PC-3 (cell line): ENCODE measurements around the gene RANBP2.

ENCODE experiments used
- CTCF ChIP-seq: fragments of 300-600 bp; sonication (generic); conservative IDR thresholded peaks from 2 replicates; pipeline ENCODE4 v1.5.1; 2017; ENCODE audit warnings: antibody characterized with exemption, low read depth, mild to moderate bottlenecking, low read length
- EZH2phosphoT487 ChIP-seq: fragments of 300-600 bp; sonication (generic); IDR thresholded peaks from 2 replicates; pipeline ENCODE4 v1.6.1; 2018; ENCODE audit warnings: mild to moderate bottlenecking, antibody characterized with exemption, low read length, borderline replicate concordance

GRCh38 chr2:108701806-108702205, 17.5 kb upstream of the RANBP2 start:
- no peak for TF ChIP-seq CTCF
- no peak for TF ChIP-seq EZH2phosphoT487
